H9 (cell line): ENCODE data around the gene LIN9. TPM values are rescaled to one million over a fixed set of nuclear protein-coding genes. Genes with fewer than 3 reads are reported as not detected.

Source experiments
- DNase-seq: peaks from one replicate; pipeline ENCODE4 v3.0.0-alpha.2; 2017
- H2AFZ ChIP-seq: one replicate; pipeline ENCODE4 v1.6.1; 2013; ENCODE audit warnings: mild to moderate bottlenecking, low read length, control low read depth, moderate library complexity
- H2AK5ac ChIP-seq: 2 replicates; pipeline ENCODE4 v1.6.1; 2013; ENCODE audit warnings: low read length, control low read depth, mixed read lengths; ENCODE audit not compliant: insufficient read length
- H2BK120ac ChIP-seq: one replicate; pipeline ENCODE4 v1.6.1; 2013; ENCODE audit warnings: low read depth, mild to moderate bottlenecking, low read length, control low read depth, inconsistent platforms; ENCODE audit not compliant: poor library complexity, severe bottlenecking
- H2BK12ac ChIP-seq: 2 replicates; pipeline ENCODE4 v1.6.1; 2013; ENCODE audit warnings: low read length, control low read depth, mixed read lengths, low read depth; ENCODE audit not compliant: insufficient read length
- H2BK15ac ChIP-seq: 2 replicates; pipeline ENCODE4 v1.6.1; 2013; ENCODE audit warnings: low read depth, low read length, control low read depth
- H2BK20ac ChIP-seq: one replicate; pipeline ENCODE4 v1.6.1; 2013; ENCODE audit warnings: low read depth, mild to moderate bottlenecking, low read length, control low read depth, inconsistent platforms; ENCODE audit not compliant: poor library complexity, severe bottlenecking
- H2BK5ac ChIP-seq: 2 replicates; pipeline ENCODE4 v1.6.1; 2013; ENCODE audit warnings: low read length, control low read depth, mixed read lengths; ENCODE audit not compliant: insufficient read length
- H3K14ac ChIP-seq: 2 replicates; pipeline ENCODE4 v1.6.1; 2013; ENCODE audit warnings: low read length, control low read depth; ENCODE audit not compliant: insufficient read depth
- H3K18ac ChIP-seq: 2 replicates; pipeline ENCODE4 v1.6.1; 2013; ENCODE audit warnings: low read depth, mild to moderate bottlenecking, mixed read lengths, low read length, control low read depth; ENCODE audit not compliant: insufficient read length
- H3K23ac ChIP-seq: 2 replicates; pipeline ENCODE4 v1.6.1; 2013; ENCODE audit warnings: low read length, control low read depth, mixed read lengths, low read depth; ENCODE audit not compliant: insufficient read length
- H3K23me2 ChIP-seq: 2 replicates; pipeline ENCODE4 v1.6.1; 2013; ENCODE audit warnings: low read depth, mild to moderate bottlenecking, mixed read lengths, low read length, control low read depth; ENCODE audit not compliant: insufficient read length, poor library complexity, severe bottlenecking
- H3K27ac ChIP-seq: 2 replicates; pipeline ENCODE4 v1.5.1; 2013; ENCODE audit warnings: low read length, control low read depth, mixed read lengths, low read depth; ENCODE audit not compliant: insufficient read length
- H3K27me3 ChIP-seq: 2 replicates; pipeline ENCODE4 v1.6.1; 2013; ENCODE audit warnings: low read length, control low read depth, inconsistent platforms; ENCODE audit not compliant: insufficient read depth
- H3K4ac ChIP-seq: 2 replicates; pipeline ENCODE4 v1.6.1; 2013; ENCODE audit warnings: low read depth, mild to moderate bottlenecking, control low read depth, inconsistent platforms, low read length, moderate library complexity
- H3K4me1 ChIP-seq: 2 replicates; pipeline ENCODE4 v1.6.1; 2013; ENCODE audit warnings: low read length, control low read depth, inconsistent platforms; ENCODE audit not compliant: insufficient read depth
- H3K4me2 ChIP-seq: 2 replicates; pipeline ENCODE4 v1.6.1; 2013; ENCODE audit warnings: low read length, control low read depth, mixed read lengths; ENCODE audit not compliant: insufficient read length, insufficient read depth
- H3K56ac ChIP-seq: 2 replicates; pipeline ENCODE4 v1.6.1; 2013; ENCODE audit warnings: low read depth, mild to moderate bottlenecking, mixed read lengths, low read length, control low read depth; ENCODE audit not compliant: insufficient read length
- H3K79me1 ChIP-seq: 2 replicates; pipeline ENCODE4 v1.6.1; 2013; ENCODE audit warnings: low read depth, mild to moderate bottlenecking, moderate library complexity, low read length, control low read depth, inconsistent platforms; ENCODE audit not compliant: insufficient read depth, poor library complexity, severe bottlenecking
- H3K79me2 ChIP-seq: 2 replicates; pipeline ENCODE4 v1.6.1; 2013; ENCODE audit warnings: low read length, control low read depth, inconsistent platforms; ENCODE audit not compliant: insufficient read depth
- H3K9ac ChIP-seq: 2 replicates; pipeline ENCODE4 v1.6.1; 2013; ENCODE audit warnings: low read length, control low read depth, mixed read lengths; ENCODE audit not compliant: insufficient read length; ENCODE audit errors: extremely low read depth
- H3K9me3 ChIP-seq: one replicate; pipeline ENCODE4 v1.6.1; 2013; ENCODE audit warnings: low read depth, low read length, inconsistent platforms; ENCODE audit not compliant: control insufficient read depth
- H3T11ph ChIP-seq: one replicate; pipeline ENCODE4 v1.6.1; 2013; ENCODE audit warnings: mild to moderate bottlenecking, low read length, control low read depth, inconsistent platforms
- H4K20me1 ChIP-seq: one replicate; pipeline ENCODE4 v1.6.1; 2013; ENCODE audit not compliant: control insufficient read depth, insufficient read length, insufficient read depth
- H4K5ac ChIP-seq: 2 replicates; pipeline ENCODE4 v1.6.1; 2013; ENCODE audit warnings: low read depth, mild to moderate bottlenecking, mixed read lengths, low read length, control low read depth; ENCODE audit not compliant: insufficient read length
- H4K8ac ChIP-seq: replicated peaks from 2 replicates; pipeline ENCODE4 v1.6.1; 2013; ENCODE audit warnings: low read length, control low read depth, mixed read lengths, low read depth; ENCODE audit not compliant: insufficient read length
- H4K91ac ChIP-seq: 2 replicates; pipeline ENCODE4 v1.6.1; 2013; ENCODE audit warnings: low read depth, mild to moderate bottlenecking, moderate library complexity, mixed read lengths, low read length, control low read depth; ENCODE audit not compliant: insufficient read length
- H3K27ac Mint-ChIP-seq, 3 experiments: 2 replicates in 2 of 3; 3 replicates in 1 of 3; pipeline ENCODE4 v1.8.0; 2020 to 2021; ENCODE audit warnings: mixed read lengths in 3 of 3, mild to moderate bottlenecking in 1 of 3, moderate library complexity in 1 of 3
- H3K27me3 Mint-ChIP-seq: 2 replicates; pipeline ENCODE4 v1.8.0; 2021; ENCODE audit warnings: low read depth, mild to moderate bottlenecking, moderate library complexity, mixed read lengths
- H3K36me3 Mint-ChIP-seq, 3 experiments: 2 replicates in 2 of 3; 3 replicates in 1 of 3; pipeline ENCODE4 v1.8.0; 2020 to 2021; ENCODE audit warnings: low read depth in 3 of 3, mixed read lengths in 3 of 3; ENCODE audit not compliant: insufficient read depth in 1 of 3
- H3K4me1 Mint-ChIP-seq, 2 experiments: 2 replicates each; pipeline ENCODE4 v1.8.0; 2020; ENCODE audit warnings: mixed read lengths in 2 of 2
- H3K4me3 Mint-ChIP-seq, 2 experiments: 2 replicates in 1 of 2; 3 replicates in 1 of 2; pipeline ENCODE4 v1.8.0; 2020 to 2021; ENCODE audit warnings: mild to moderate bottlenecking in 2 of 2, mixed read lengths in 2 of 2, moderate library complexity in 1 of 2
- H3K9me3 Mint-ChIP-seq, 2 experiments: 2 replicates in 1 of 2; 3 replicates in 1 of 2; pipeline ENCODE4 v1.8.0; 2020; ENCODE audit warnings: mild to moderate bottlenecking in 2 of 2, mixed read lengths in 2 of 2, moderate library complexity in 1 of 2
- CTCF ChIP-seq: fragments of 200-600 bp; sonication (generic); conservative IDR thresholded peaks from 3 replicates; pipeline ENCODE4 v1.8.0; 2021; ENCODE audit warnings: antibody characterized with exemption, mild to moderate bottlenecking
- WGBS: extraction: QIAGEN DNeasy Blood & Tissue Kit; methylation state at CpG from one replicate; pipeline ENCODE4 v1.1.7; 2013; ENCODE audit warnings: missing lambda C conversion rate, low lambda C conversion rate, mixed read lengths; ENCODE audit not compliant: insufficient read length; ENCODE audit errors: extremely low coverage; 5-methylcytosine and 5-hydroxymethylcytosine counted together
- total RNA-seq: library from RNA; stranded (reverse); gene quantifications from 2 replicates; pipeline ENCODE4 v1.2.1, GENCODE V29; 2021

Gene LIN9
- total RNA-seq, 1 experiment from 2014 or later = 9.5 TPM

- Histone ChIP-seq H3K79me1 (peaks cover 4% of the 10 kb centered on the region), H3T11ph (no peak overlapping the region), H4K8ac (no peak overlapping the region), H2BK5ac (no peak overlapping the region), H3K18ac (no peak overlapping the region), H3K14ac (no peak overlapping the region), H3K27me3 (no peaks in the 10 kb centered on the region; the same call in 1 of the 2 replicates), H3K56ac (no peak overlapping the region), H4K20me1 (no peaks in the 10 kb centered on the region), H3K23me2 (peaks cover 11% of the 10 kb centered on the region), H4K91ac (no peak overlapping the region), H3K79me2 (peaks cover 5% of the 10 kb centered on the region; the same call in 1 of the 2 replicates), H3K9me3 (no peaks in the 10 kb centered on the region), H3K4ac (no peak overlapping the region), H3K4me2 (no peak overlapping the region), H2BK20ac (no peak overlapping the region), H3K27ac (no peak overlapping the region), H3K23ac (no peak overlapping the region), H2AFZ (no peak overlapping the region), H2BK120ac (no peak overlapping the region), H2BK15ac (no peak overlapping the region), H2BK12ac (no peak overlapping the region), H3K9ac (no peak overlapping the region), H2AK5ac (no peak overlapping the region), H3K4me1 (peaks cover 3% of the 10 kb centered on the region; the same call in 1 of the 2 replicates), H4K5ac (no peak overlapping the region)
- DNase-seq = no peak
- Mint-ChIP-seq H3K4me1 (peaks cover 19 to 22% of the 10 kb centered on the region in 2 experiments), H3K36me3 (peaks cover 0 to under 1% (median 0%) of the 10 kb centered on the region in 3 experiments; a peak in 2 of 7 replicates), H3K9me3 (no peaks in the 10 kb centered on the region), H3K27ac (no peak overlapping the region), H3K4me3 (no peak overlapping the region), H3K27me3 (peaks cover 21% of the 10 kb centered on the region)
- TF ChIP-seq CTCF = no peak
- no CpG with 5 or more reads among the region's 2 CpGs for WGBS
These were observed 1.8 kb upstream of the LIN9 start for GRCh38 chr1:226310637-226311195.
